ENCODE data around the gene CEP72.

CEP72 gene

GRCh38 chr5:661891-662750 is 50.0 kb downstream of the CEP72 start:
- DNase-seq: no peak

- DNase-seq: no peak
Measured at GRCh38 chr5:662751-663435, 50.8 kb downstream of the CEP72 start.

- DNase-seq: no peak
Measured at GRCh38 chr5:663436-664342, 51.5 kb downstream of the CEP72 start.

GRCh38 chr5:664343-664993 is 52.3 kb downstream of the CEP72 start:
- no peak for DNase-seq

- no peak for DNase-seq
Measured at GRCh38 chr5:664994-665360, 52.8 kb downstream of the CEP72 start.

GRCh38 chr5:665541-665955 is 53.4 kb downstream of the CEP72 start:
- no peak for DNase-seq

GRCh38 chr5:665956-666711 is 54.0 kb downstream of the CEP72 start:
- no peak for DNase-seq

GRCh38 chr5:666816-667498 is 54.8 kb downstream of the CEP72 start:
- DNase-seq: no peak

- no peak for DNase-seq
Measured at GRCh38 chr5:668283-668995, 56.3 kb downstream of the CEP72 start.

- no peak for DNase-seq
Measured at GRCh38 chr5:669111-669841, 57.1 kb downstream of the CEP72 start.

- DNase-seq: no peak
Measured at GRCh38 chr5:669842-670395, 57.8 kb downstream of the CEP72 start.

- DNase-seq: no peak
Measured at GRCh38 chr5:670396-671270, 58.5 kb downstream of the CEP72 start.

- DNase-seq: no peak
Measured at GRCh38 chr5:671459-672328, 59.6 kb downstream of the CEP72 start.

- DNase-seq: peak; percentile 48
Measured at GRCh38 chr5:672329-673160, 60.4 kb downstream of the CEP72 start.

GRCh38 chr5:673161-673830 is 61.2 kb downstream of the CEP72 start:
- DNase-seq: no peak

All from NCI-H446 treated with DMSO at 0.1 percent for 48 hours (cell line).